Measurements from ENCODE around the gene LRRC3B.

Gene LRRC3B

GRCh38 chr3:26631390-26631738, 8.8 kb downstream of the LRRC3B start:
- H3K4me1 ChIP-seq (ENCODE audit: control insufficient read depth, insufficient read depth, low read length), result peaks cover 13% of the 10 kb centered on the region
- H3K9me3 ChIP-seq (ENCODE audit: control insufficient read depth, insufficient read depth, low read length), result no peaks in the 10 kb centered on the region
- no peaks in the 10 kb centered on the region for H3K36me3 ChIP-seq (ENCODE audit: control insufficient read depth, insufficient read depth, low read length)
- no peak overlapping the region for H3K9ac ChIP-seq (ENCODE audit: low read depth, low read length)
- no peak overlapping the region for H3K27ac ChIP-seq (ENCODE audit: low read depth, low read length)
- H3K27me3 ChIP-seq (ENCODE audit: control insufficient read depth, insufficient read depth, low read length), result peaks cover 50% of the 10 kb centered on the region
- H3K4me3 ChIP-seq (ENCODE audit: low read depth, low read length), result no peak overlapping the region

GRCh38 chr3:26634601-26635000, 12.0 kb downstream of the LRRC3B start:
- Histone ChIP-seq H3K36me3 (ENCODE audit: control insufficient read depth, insufficient read depth, low read length) (no peaks in the 10 kb centered on the region), H3K4me3 (ENCODE audit: low read depth, low read length) (no peak overlapping the region), H3K27me3 (ENCODE audit: control insufficient read depth, insufficient read depth, low read length) (peaks cover 34% of the 10 kb centered on the region), H3K9me3 (ENCODE audit: control insufficient read depth, insufficient read depth, low read length) (no peaks in the 10 kb centered on the region), H3K27ac (ENCODE audit: low read depth, low read length) (no peak overlapping the region), H3K4me1 (ENCODE audit: control insufficient read depth, insufficient read depth, low read length) (peaks cover 8% of the 10 kb centered on the region; the same call in 1 of the 2 replicates), H3K9ac (ENCODE audit: low read depth, low read length) (no peak overlapping the region)

- Histone ChIP-seq H3K9ac (ENCODE audit: low read depth, low read length) (no peak overlapping the region), H3K9me3 (ENCODE audit: control insufficient read depth, insufficient read depth, low read length) (no peaks in the 10 kb centered on the region), H3K27ac (ENCODE audit: low read depth, low read length) (no peak overlapping the region), H3K27me3 (ENCODE audit: control insufficient read depth, insufficient read depth, low read length) (peaks cover 25% of the 10 kb centered on the region), H3K4me3 (ENCODE audit: low read depth, low read length) (no peak overlapping the region), H3K36me3 (ENCODE audit: control insufficient read depth, insufficient read depth, low read length) (no peaks in the 10 kb centered on the region), H3K4me1 (ENCODE audit: control insufficient read depth, insufficient read depth, low read length) (0 out of 2 replicates have a peak, but pooled peaks cover 5% of the 10 kb centered on the region)
These were observed 13.6 kb downstream of the LRRC3B start for GRCh38 chr3:26636096-26636727.

- H3K36me3 ChIP-seq (ENCODE audit: control insufficient read depth, insufficient read depth, low read length), result no peaks in the 10 kb centered on the region
- no peak overlapping the region for H3K4me3 ChIP-seq (ENCODE audit: low read depth, low read length)
- no peak overlapping the region for H3K27ac ChIP-seq (ENCODE audit: low read depth, low read length)
- H3K4me1 ChIP-seq (ENCODE audit: control insufficient read depth, insufficient read depth, low read length), result 0 out of 2 replicates have a peak, but pooled peaks cover 5% of the 10 kb centered on the region
- H3K9me3 ChIP-seq (ENCODE audit: control insufficient read depth, insufficient read depth, low read length), result no peaks in the 10 kb centered on the region
- no peak overlapping the region for H3K9ac ChIP-seq (ENCODE audit: low read depth, low read length)
- peaks cover 11% of the 10 kb centered on the region for H3K27me3 ChIP-seq (ENCODE audit: control insufficient read depth, insufficient read depth, low read length)
These were observed 15.1 kb downstream of the LRRC3B start for GRCh38 chr3:26637698-26638097.

- H3K9me3 ChIP-seq (ENCODE audit: control insufficient read depth, insufficient read depth, low read length), result no peaks in the 10 kb centered on the region
- no peaks in the 10 kb centered on the region for H3K36me3 ChIP-seq (ENCODE audit: control insufficient read depth, insufficient read depth, low read length)
- H3K4me1 ChIP-seq (ENCODE audit: control insufficient read depth, insufficient read depth, low read length), result 0 out of 2 replicates have a peak, but pooled peaks cover 5% of the 10 kb centered on the region
- H3K27me3 ChIP-seq (ENCODE audit: control insufficient read depth, insufficient read depth, low read length), result peaks cover 7% of the 10 kb centered on the region; the same call in 1 of the 2 replicates
- H3K9ac ChIP-seq (ENCODE audit: low read depth, low read length), result no peak overlapping the region
- no peak overlapping the region for H3K4me3 ChIP-seq (ENCODE audit: low read depth, low read length)
- no peak overlapping the region for H3K27ac ChIP-seq (ENCODE audit: low read depth, low read length)
These were observed 15.5 kb downstream of the LRRC3B start for GRCh38 chr3:26638113-26638512.

- Histone ChIP-seq H3K4me1 (ENCODE audit: control insufficient read depth, insufficient read depth, low read length) (0 out of 2 replicates have a peak, but pooled peaks cover 5% of the 10 kb centered on the region), H3K27me3 (ENCODE audit: control insufficient read depth, insufficient read depth, low read length) (no peaks in the 10 kb centered on the region), H3K4me3 (ENCODE audit: low read depth, low read length) (no peak overlapping the region), H3K9me3 (ENCODE audit: control insufficient read depth, insufficient read depth, low read length) (no peaks in the 10 kb centered on the region), H3K36me3 (ENCODE audit: control insufficient read depth, insufficient read depth, low read length) (no peaks in the 10 kb centered on the region), H3K27ac (ENCODE audit: low read depth, low read length) (no peak overlapping the region), H3K9ac (ENCODE audit: low read depth, low read length) (no peak overlapping the region)
These were observed 16.8 kb downstream of the LRRC3B start for GRCh38 chr3:26639339-26639738.

GRCh38 chr3:26647078-26647477, 24.5 kb downstream of the LRRC3B start:
- H3K27me3 ChIP-seq (ENCODE audit: control insufficient read depth, insufficient read depth, low read length), result no peaks in the 10 kb centered on the region
- no peak overlapping the region for H3K27ac ChIP-seq (ENCODE audit: low read depth, low read length)
- H3K9ac ChIP-seq (ENCODE audit: low read depth, low read length), result no peak overlapping the region
- peaks cover 3% of the 10 kb centered on the region; the same call in 1 of the 2 replicates for H3K4me1 ChIP-seq (ENCODE audit: control insufficient read depth, insufficient read depth, low read length)
- H3K9me3 ChIP-seq (ENCODE audit: control insufficient read depth, insufficient read depth, low read length), result no peaks in the 10 kb centered on the region
- H3K4me3 ChIP-seq (ENCODE audit: low read depth, low read length), result no peak overlapping the region
- H3K36me3 ChIP-seq (ENCODE audit: control insufficient read depth, insufficient read depth, low read length), result no peaks in the 10 kb centered on the region

GRCh38 chr3:26648461-26648860, 25.9 kb downstream of the LRRC3B start:
- H3K4me3 ChIP-seq (ENCODE audit: low read depth, low read length), result no peak overlapping the region
- no peak overlapping the region for H3K27ac ChIP-seq (ENCODE audit: low read depth, low read length)
- no peaks in the 10 kb centered on the region for H3K9me3 ChIP-seq (ENCODE audit: control insufficient read depth, insufficient read depth, low read length)
- peaks cover 3% of the 10 kb centered on the region; the same call in 1 of the 2 replicates for H3K4me1 ChIP-seq (ENCODE audit: control insufficient read depth, insufficient read depth, low read length)
- H3K27me3 ChIP-seq (ENCODE audit: control insufficient read depth, insufficient read depth, low read length), result no peaks in the 10 kb centered on the region
- no peak overlapping the region for H3K9ac ChIP-seq (ENCODE audit: low read depth, low read length)
- no peaks in the 10 kb centered on the region for H3K36me3 ChIP-seq (ENCODE audit: control insufficient read depth, insufficient read depth, low read length)

GRCh38 chr3:26652164-26652563, 29.6 kb downstream of the LRRC3B start:
- Histone ChIP-seq H3K36me3 (ENCODE audit: control insufficient read depth, insufficient read depth, low read length) (no peaks in the 10 kb centered on the region), H3K4me3 (ENCODE audit: low read depth, low read length) (no peak overlapping the region), H3K4me1 (ENCODE audit: control insufficient read depth, insufficient read depth, low read length) (peaks cover 13% of the 10 kb centered on the region; the same call in 1 of the 2 replicates), H3K27me3 (ENCODE audit: control insufficient read depth, insufficient read depth, low read length) (no peaks in the 10 kb centered on the region), H3K9ac (ENCODE audit: low read depth, low read length) (no peak overlapping the region), H3K9me3 (ENCODE audit: control insufficient read depth, insufficient read depth, low read length) (no peaks in the 10 kb centered on the region), H3K27ac (ENCODE audit: low read depth, low read length) (no peak overlapping the region)

- no peaks in the 10 kb centered on the region for H3K27me3 ChIP-seq (ENCODE audit: control insufficient read depth, insufficient read depth, low read length)
- peaks cover 17% of the 10 kb centered on the region for H3K4me1 ChIP-seq (ENCODE audit: control insufficient read depth, insufficient read depth, low read length)
- no peaks in the 10 kb centered on the region for H3K9me3 ChIP-seq (ENCODE audit: control insufficient read depth, insufficient read depth, low read length)
- H3K9ac ChIP-seq (ENCODE audit: low read depth, low read length), result no peak overlapping the region
- no peak overlapping the region for H3K4me3 ChIP-seq (ENCODE audit: low read depth, low read length)
- no peak overlapping the region for H3K27ac ChIP-seq (ENCODE audit: low read depth, low read length)
- H3K36me3 ChIP-seq (ENCODE audit: control insufficient read depth, insufficient read depth, low read length), result no peaks in the 10 kb centered on the region
These were observed 31.3 kb downstream of the LRRC3B start for GRCh38 chr3:26653811-26654425.

- Histone ChIP-seq H3K27me3 (ENCODE audit: control insufficient read depth, insufficient read depth, low read length) (no peaks in the 10 kb centered on the region), H3K9me3 (ENCODE audit: control insufficient read depth, insufficient read depth, low read length) (no peaks in the 10 kb centered on the region), H3K9ac (ENCODE audit: low read depth, low read length) (no peak overlapping the region), H3K4me3 (ENCODE audit: low read depth, low read length) (no peak overlapping the region), H3K36me3 (ENCODE audit: control insufficient read depth, insufficient read depth, low read length) (no peaks in the 10 kb centered on the region), H3K4me1 (ENCODE audit: control insufficient read depth, insufficient read depth, low read length) (peaks cover 26% of the 10 kb centered on the region), H3K27ac (ENCODE audit: low read depth, low read length) (no peak overlapping the region)
These were observed 32.7 kb downstream of the LRRC3B start for GRCh38 chr3:26655231-26655630.

Measured in HUES48 (cell line).